ENCODE data around the gene GRIP1. TPM values are rescaled to one million over a fixed set of nuclear protein-coding genes. Genes with fewer than 3 reads are reported as not detected.

Gene GRIP1
- total RNA-seq, 1 donor from 2014 or later = 2.5 TPM

DNA sequence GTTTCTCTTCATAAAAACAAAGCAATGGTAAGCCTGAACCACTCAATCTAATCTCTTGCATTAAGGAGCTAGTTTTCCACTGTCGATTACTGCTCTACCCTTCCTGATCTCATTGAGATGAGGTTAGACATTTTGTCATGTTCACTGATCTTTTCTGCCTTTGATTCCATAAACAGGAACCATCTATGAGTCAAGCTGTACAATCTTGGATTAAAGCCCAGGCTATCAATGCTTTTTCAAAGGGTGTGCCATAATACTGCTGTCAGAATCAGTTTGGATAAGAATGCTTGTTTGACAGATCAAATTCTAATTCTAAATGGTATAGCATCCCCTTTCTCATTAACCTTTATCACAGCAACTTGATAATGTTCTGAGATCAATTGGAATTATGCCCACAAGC, 16.1 kb downstream of the GRIP1 start:
- DNase-seq (ENCODE audit: low spot score) = no peak
- intact Hi-C loops (cut with DNase I) = no loop called here
- no peak for ATAC-seq

DNA sequence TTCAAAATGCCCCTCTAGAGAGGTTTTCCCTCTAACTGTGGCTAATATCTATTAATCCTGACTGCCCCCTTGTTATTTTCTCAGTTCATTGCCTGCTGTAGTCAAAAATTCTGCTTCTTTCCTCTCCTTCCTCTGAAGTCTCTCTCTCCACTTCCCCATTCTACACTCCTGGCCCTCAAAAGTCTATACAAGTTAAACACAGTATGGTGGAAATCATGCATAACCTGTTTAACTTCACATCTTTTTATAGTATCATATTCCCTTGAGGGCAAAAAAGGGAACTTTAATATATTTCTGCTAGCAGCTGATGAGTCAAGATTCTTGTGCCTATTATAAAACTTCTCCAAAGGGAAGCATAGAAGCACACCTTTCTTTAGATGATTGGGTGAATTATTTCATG, 16.7 kb downstream of the GRIP1 start:
- intact Hi-C loops (cut with DNase I) = no loop called here
- DNase-seq (ENCODE audit: low spot score) = no peak
- no peak for ATAC-seq

GRCh38 chr12:66661357-66661756, 17.5 kb downstream of the GRIP1 start:
- ATAC-seq (no peak), DNase-seq (ENCODE audit: low spot score) (no peak)
- intact Hi-C loops (cut with DNase I) = no loop called here

DNA sequence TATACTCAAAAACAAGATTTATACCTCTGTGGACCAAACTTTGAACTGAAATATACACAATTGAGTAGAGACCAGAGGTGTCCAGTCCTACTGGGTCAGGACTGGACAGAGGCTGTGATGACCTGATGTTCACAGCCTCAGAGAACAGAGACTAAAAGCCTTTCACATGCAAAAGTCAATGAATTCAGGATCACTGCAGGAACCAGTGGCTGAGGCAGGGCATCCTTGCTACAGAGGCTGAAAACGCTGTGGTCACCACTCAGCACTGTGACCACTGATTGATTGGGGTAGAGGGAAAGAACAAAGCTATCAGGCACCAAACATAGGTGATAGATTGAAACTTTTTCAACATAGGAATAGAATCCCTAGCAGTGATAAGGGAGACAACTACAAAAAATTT, 25.1 kb downstream of the GRIP1 start:
- intact Hi-C loops (cut with DNase I) = no loop called here
- ATAC-seq = no peak
- DNase-seq (ENCODE audit: low spot score) = no peak

GRCh38 chr12:66648033-66648735, 30.7 kb downstream of the GRIP1 start:
- DNase-seq (ENCODE audit: low spot score) (no peak), ATAC-seq (no peak)
- intact Hi-C loops (cut with DNase I) = no loop called here

- DNase-seq (ENCODE audit: low spot score) (no peak), ATAC-seq (no peak)
- intact Hi-C loops (cut with DNase I) = no loop called here
These were observed 31.7 kb downstream of the GRIP1 start for GRCh38 chr12:66647034-66647691.

GRCh38 chr12:66644151-66644550, 34.7 kb downstream of the GRIP1 start:
- intact Hi-C loops (cut with DNase I) = no loop called here

GRCh38 chr12:66640691-66641460, 38.0 kb downstream of the GRIP1 start:
- intact Hi-C loops (cut with DNase I) = no loop called here
- DNase-seq (ENCODE audit: low spot score) (no peak), ATAC-seq (no peak)

More at GRCh38 chr12:66644151-66644550, 34.7 kb downstream of the GRIP1 start:
- DNase-seq (ENCODE audit: low spot score) (no peak), ATAC-seq (no peak)

- DNase-seq (ENCODE audit: low spot score) (no peak), ATAC-seq (no peak)
- intact Hi-C loops (cut with DNase I) = no loop called here
These were observed 40.2 kb downstream of the GRIP1 start for GRCh38 chr12:66638666-66639065.

DNA sequence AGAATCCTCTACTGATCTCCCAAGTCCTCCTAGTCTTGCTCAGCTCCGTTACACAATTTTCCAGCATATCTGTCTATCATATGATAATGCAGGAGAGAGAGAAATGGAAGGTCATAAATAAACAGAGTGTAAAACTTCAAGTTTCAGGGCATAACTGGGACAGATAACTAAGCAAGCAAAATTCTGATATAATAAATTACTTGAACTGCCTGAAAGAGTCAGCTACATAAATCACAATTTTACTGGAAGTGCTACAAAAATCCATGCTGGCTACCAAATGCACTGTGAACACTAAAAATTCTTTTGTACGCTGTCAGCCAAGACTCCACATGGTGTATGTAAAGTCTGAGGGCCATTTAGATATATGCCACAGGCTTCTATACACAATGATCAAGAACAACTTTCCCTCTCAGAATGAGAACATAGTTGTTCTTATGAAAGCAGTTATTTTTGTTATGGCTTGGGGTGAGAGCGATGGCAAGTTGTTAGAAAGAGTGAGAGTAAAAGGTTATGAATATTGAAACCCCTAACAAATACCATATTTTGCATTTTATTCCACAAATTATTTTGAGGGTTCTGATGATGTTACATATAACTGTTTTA, 41.1 kb downstream of the GRIP1 start:
- DNase-seq (ENCODE audit: low spot score) (no peak), ATAC-seq (no peak)
- intact Hi-C loops (cut with DNase I) = no loop called here

GRCh38 chr12:66636771-66637170, 42.1 kb downstream of the GRIP1 start:
- DNase-seq (ENCODE audit: low spot score) = no peak
- intact Hi-C loops (cut with DNase I) = no loop called here
- peak; percentile 75 for ATAC-seq

DNA sequence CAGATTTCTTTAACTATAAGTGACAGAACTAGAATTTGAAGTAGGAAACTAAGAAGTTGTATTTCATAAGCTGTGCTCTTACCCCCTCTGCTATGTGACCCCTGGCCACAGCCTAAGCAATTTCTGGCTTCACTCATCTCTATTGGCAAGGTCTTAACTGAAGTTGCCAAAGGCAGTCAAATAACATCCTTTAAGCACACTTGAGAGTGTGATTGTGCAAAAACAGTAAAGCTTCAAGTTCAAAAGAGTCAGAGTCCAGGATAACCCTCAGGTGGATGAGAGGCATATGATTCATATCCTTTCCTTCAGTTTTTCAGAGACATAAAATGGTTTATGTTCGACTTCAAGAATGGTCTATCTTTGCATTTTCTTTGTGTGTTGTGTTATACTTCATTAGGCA, 45.2 kb downstream of the GRIP1 start:
- ATAC-seq (peak; percentile 75), DNase-seq (ENCODE audit: low spot score) (no peak)
- intact Hi-C loops (cut with DNase I) = no loop called here

- intact Hi-C loops (cut with DNase I) = no loop called here
- ATAC-seq = no peak
- no peak for DNase-seq (ENCODE audit: low spot score)
These were observed 49.6 kb downstream of the GRIP1 start for GRCh38 chr12:66629138-66629870.

- ATAC-seq (no peak), DNase-seq (ENCODE audit: low spot score) (no peak)
- intact Hi-C loops (cut with DNase I) = no loop called here
These were observed 50.9 kb downstream of the GRIP1 start for GRCh38 chr12:66627988-66628317.

- DNase-seq (ENCODE audit: low spot score) = no peak
- intact Hi-C loops (cut with DNase I) = no loop called here
- peak; percentile 68 for ATAC-seq
These were observed 51.4 kb downstream of the GRIP1 start for GRCh38 chr12:66627270-66627987.

DNA sequence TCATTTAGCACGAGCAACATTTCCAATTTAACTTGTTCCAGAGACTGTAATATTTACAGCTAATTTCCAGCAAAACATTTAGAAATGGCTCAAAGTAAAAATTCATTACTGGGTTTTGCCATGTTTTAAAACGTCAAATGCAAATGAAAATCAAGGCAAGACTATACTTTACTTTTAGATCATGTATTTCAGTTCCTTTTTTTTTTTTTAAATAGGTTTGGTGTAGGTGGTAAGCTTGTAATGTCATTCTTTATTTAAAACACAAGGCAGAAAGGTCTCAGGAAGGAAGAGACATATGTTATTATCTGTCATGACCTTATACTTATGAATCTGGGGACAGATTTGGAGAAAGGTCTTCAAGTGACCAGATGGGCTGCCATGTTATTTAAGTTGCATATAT, 54.1 kb downstream of the GRIP1 start:
- DNase-seq (ENCODE audit: low spot score) = no peak
- no peak for ATAC-seq
- intact Hi-C loops (cut with DNase I) = no loop called here

DNA sequence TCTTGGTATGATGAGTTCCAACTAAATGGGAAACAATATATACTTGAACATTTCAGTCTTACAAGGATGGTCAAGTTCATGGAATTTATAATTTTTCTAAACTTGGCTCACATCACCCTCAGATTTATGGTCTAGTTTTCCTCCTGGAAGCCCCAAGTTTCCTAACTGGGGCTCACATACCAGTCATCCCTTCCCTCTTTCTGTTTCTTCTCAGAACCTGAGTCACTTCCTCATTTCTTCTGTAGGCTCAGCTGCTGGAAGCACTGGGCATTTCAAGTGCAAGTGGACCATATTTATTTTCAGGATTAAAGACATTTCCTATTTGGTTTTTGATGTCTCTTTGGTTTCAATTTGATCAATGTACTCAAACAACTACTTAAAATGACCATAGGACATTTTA, 55.4 kb downstream of the GRIP1 start:
- DNase-seq (ENCODE audit: low spot score) (no peak), ATAC-seq (no peak)
- intact Hi-C loops (cut with DNase I) = no loop called here

GRCh38 chr12:66620688-66621087, 58.2 kb downstream of the GRIP1 start:
- ATAC-seq (no peak), DNase-seq (ENCODE audit: low spot score) (no peak)
- intact Hi-C loops (cut with DNase I) = no loop called here

GRCh38 chr12:66620026-66620425, 58.9 kb downstream of the GRIP1 start:
- ATAC-seq = no peak
- no peak for DNase-seq (ENCODE audit: low spot score)
- intact Hi-C loops (cut with DNase I) = no loop called here
